ENCODE data around the gene VAC14.
"Not testable (repeated sequence)": the region's sequence is repeated elsewhere in the genome, so short reads cannot be mapped to it uniquely, and the experiment has no call there.

Gene VAC14

DNA sequence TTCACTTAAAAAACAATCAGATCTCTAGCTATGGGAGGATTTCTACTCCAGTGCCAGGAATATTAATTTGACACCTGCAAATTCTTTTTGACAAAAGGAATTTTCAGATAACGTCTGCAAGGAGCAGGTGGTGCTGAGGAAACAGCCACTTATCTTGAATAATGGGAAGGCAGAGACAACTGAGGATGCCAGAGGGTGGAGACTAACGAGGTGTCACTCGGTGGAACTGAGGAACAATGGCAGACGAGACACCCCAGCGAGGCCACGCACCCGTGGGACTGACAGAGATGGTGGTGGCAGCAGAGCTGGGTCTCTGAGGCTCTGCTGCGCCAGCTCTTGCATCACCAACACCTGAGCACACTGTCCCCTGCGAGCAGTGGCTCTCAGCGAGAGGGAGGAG, 42.2 kb downstream of the VAC14 start:
- no peak for DNase-seq

DNA sequence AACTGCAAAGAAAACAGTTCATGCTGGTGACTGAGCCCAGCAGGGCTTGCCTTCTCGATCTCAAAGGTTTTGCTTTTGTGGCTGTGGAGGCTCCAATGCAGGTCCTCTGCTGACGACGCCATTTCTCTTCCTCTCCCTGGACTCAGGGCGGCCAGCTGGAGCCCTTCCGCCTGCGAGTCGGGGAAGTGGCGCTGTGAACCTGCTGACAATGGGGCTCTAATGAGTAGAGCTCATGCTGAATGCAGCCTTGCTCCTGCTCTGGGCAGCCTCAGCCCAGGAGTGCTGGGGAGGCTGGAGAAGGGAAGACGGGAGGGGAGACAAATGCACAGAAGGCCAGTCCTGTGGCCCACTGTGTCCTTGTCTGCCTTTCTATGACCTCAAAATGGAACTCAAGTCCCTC, 43.8 kb downstream of the VAC14 start:
- no peak for DNase-seq

DNA sequence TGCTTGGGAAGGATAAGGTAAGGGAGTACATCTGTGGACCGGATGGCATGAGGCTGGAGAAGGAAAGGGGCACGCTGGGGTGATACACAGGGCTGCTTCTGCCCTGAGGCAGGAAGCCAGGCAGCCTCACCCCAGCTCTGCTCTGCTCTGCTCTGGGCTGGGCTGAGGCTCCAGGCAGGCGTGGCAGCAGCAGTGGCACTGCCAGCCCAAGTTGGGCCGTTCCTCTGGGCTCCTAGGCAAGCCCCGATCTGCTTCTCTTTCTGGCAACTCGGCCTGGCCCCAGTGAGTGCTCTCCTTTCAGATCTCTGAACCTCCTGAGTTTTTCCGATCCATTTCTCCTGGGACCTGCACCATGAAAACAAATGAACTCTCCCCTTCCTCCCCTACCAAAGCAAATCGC, 44.9 kb downstream of the VAC14 start:
- no peak for DNase-seq

DNA sequence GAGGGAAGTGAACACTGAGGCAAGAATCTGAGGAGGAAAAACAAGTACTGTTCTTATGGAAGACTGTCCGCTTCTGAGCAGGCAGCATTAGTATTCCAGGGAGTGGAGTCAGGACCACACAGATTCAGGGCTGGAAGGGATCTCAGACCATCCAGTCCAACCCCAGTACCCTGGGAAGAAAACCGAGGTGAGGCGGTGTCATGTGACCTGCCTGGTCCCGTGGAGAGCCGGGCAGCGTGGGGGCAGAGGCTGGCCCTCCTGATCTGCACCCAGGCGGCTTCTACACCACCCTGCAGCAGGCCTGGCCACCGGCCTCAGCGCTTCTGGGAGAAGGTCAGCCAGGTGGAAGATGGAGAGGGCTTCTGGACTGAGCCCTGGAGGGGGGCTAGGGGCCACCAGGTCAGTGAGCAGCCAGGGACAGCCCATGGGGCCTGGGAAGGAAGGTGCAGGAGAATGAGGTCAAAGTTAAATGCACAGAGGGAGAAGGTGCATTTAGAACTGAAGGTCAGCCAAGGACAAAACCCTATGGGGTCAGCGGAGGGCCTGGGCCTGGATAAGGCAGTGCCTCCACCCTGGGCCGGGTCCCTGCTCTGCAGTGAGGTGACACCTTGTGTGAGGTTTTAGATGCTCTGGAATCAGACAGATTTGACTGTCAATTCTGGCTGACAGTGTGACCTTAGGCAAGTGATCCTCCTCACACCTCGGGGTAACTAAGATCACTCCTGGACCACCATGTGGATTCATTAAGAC, 45.9 kb downstream of the VAC14 start:
- DNase-seq = no peak

- no peak for DNase-seq
Measured at GRCh38 chr16:70754371-70754770, 46.6 kb downstream of the VAC14 start.

GRCh38 chr16:70753694-70754325, 47.1 kb downstream of the VAC14 start:
- DNase-seq = no peak

DNA sequence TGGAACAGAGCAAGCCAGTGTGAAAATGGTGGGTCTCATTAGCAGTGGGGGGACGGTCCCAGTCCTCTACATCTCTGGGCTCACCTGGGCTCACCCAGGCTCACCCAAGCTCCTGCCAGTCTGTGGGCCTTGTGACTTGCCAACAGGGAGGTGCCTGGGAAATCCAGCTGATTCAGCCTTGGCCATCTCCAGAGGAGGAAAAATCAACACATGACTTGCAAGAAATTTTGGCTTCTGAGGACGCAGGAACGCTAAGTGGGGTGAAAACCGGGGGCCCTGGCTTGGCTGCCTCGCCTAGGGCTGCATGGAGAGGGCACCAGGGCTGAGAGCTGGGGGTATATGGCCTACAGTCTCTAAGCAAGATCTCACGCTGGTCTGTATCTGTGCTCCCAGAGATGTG, 47.7 kb downstream of the VAC14 start:
- no peak for DNase-seq

DNA sequence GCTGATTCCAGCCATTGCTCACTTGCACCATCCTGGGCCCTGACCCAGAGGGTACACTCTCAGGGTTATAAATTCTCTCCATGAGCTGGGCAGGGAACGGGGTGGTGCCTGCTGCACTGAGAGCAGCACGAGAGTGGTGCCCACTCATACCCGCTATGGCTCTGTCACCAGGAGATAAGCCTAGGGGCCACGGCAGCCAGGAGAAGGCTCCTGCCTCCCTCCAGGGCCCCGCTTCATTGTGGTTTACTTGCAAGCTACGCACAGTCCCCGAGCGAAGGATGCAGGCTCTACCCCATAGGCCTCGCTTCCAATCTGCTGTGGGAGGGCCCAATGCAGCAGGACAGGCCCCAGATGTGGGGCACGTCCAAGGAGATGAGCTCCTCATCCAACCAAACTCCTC, 48.5 kb downstream of the VAC14 start:
- no peak for DNase-seq

DNA sequence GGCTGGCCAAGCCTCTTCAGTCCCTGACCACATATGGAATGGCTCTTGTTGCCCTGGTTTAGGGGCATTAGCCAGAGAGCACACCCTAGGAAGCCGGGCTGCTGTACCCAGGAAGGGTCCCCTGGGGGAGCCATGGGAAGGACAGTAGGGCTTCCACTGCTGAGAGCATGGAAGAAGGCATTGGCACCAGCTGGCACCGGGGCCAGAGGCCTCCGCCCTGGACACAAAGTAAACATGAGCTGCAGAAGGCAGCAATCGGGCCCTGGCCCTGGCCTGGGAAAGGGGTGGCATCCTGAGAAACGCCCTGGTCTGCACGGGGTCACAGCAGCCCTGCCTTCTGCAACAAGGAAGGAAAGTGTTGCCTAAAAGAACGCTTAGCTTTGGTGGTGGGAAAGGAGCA, 49.4 kb downstream of the VAC14 start:
- DNase-seq = no peak

DNA sequence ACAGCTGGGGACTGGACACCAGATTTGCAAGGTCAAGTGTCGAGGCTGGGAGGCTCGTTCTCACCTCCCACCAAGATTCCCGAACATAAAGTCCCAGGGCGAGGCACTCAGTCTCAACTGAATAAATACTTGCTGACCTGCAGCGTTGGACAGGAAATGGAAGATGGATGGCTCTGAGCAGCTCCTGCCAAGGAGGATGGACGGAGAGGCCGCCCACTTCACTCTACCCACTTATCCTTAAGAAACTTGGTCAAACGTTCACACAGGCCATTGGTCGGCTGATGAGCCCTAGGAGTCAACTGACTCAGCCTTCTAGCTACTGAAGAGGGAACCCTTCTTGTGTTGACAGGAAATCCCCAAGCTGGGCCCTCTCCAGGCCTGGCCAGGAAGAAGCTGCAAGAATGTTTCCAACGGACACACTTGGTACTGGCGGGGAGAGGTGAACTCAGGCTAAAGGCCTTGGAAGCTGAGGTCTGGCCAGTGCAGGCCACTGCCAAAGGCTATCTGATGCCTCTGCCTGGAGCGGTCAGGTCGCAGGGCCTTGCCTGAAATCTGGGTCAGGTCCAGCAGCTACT, 50.0 kb downstream of the VAC14 start:
- no peak for DNase-seq

DNA sequence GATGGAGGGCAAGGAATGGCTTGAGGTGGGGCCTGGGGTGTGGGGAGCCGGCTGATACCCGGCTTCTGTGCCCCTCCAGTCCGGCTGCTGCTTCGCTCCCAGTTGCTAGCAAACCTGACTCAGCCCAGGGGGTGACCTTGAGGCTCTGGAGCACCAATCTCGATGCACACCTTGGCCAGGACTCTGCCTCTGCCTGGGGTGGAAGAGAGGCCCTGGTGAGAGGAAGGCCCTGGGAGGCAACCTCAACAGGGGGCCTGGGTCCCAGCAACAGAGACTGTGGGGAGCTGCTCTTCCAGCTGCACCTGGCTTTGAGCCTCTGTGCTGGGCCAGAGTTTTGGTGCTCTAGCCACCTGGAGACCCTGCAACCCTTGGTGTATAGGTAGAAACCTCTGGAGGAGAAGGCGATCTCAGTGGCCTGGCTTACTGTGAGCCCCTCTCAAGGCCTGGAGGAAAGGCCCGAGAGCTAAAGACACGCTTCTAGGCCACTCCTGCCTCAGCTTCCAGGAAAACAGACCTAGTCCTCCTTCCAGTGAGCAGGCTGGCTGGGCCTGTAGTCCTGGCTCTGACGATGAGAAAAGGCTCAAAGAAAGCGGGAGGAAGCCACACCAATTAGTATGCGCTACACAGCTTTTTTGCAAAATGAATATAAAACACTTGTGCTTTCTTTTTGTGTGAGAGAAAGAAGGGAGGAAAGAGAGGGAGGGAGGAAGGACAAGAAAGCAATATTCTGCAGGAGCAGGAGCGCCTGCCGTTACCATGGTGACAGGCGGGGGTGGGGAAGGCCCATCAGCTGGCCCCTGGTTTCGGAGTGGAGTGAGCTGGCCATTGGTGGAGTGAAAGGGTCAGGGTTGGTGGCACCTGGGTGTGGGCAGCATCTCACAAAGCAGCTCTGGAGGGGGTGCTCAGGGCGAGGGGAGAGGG, 51.0 kb downstream of the VAC14 start:
- peak; percentile 55 for DNase-seq

GRCh38 chr16:70749006-70749678, 51.8 kb downstream of the VAC14 start:
- DNase-seq = no peak

- DNase-seq = no peak
Measured at GRCh38 chr16:70747703-70748631, 53.0 kb downstream of the VAC14 start.

DNA sequence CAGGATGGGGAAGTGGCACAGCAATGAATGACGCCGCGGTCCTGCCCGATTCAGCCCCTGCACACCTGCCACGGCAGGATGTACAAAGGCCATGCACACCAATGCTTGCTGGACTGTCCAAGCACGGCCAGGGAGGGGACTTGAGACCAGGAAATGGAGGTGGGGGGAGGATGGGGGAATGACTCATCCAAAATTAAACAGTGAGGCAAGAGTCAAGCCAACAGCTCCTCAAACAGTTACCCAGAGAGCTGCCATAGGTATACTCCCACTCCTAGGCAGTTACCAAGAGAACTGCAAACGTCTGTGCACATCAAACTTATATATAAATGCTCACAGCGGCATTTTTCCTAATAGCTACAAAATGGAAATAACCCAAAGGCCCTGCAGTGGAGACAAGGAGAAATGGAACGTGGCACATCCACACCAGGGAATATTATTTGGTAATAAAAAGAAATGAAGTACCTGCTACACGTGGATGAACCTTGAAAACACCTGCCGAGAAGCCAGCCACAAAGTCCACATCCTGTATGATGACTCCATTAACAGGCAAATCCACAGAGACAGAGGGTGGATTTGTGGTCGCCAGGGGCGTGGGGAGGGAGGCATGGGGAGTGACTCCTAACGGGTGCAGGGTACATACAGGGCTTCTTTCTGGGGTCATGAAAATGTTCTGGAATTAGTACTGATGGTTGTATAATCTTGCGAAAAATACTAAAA, 54.1 kb downstream of the VAC14 start:
- DNase-seq = no peak

DNA sequence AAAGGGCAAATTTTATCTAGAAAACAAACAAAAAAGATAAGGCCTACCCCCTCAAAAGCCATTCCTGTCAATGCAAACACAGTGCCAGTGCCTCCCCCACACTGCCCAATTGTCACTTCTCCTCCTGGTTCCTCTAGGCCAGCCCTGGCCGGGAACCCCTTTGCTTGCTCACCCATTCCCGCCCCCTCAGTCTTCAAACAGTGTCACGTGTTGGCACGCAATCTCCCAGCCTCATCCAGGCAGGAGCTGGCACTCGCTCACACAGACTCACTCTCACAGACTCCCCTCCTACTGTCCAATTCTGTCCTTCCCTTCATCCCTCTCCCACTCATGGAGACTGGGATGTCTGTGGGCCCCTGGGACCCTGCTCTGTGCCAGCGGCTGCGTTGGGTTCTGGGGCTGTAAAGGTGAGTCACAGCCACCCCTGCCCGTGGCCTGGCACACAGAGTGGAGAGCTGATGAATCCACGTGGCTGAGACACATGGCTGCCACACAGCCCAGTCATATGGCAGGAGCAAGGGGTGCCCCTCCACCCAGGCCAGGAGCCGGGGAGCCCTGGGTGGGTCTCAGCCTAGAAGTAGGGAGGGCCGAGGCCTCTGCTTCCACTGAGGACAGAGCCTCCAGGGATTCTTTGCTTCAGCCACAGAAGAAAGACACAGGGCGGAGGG, 54.8 kb downstream of the VAC14 start:
- no peak for DNase-seq

DNA sequence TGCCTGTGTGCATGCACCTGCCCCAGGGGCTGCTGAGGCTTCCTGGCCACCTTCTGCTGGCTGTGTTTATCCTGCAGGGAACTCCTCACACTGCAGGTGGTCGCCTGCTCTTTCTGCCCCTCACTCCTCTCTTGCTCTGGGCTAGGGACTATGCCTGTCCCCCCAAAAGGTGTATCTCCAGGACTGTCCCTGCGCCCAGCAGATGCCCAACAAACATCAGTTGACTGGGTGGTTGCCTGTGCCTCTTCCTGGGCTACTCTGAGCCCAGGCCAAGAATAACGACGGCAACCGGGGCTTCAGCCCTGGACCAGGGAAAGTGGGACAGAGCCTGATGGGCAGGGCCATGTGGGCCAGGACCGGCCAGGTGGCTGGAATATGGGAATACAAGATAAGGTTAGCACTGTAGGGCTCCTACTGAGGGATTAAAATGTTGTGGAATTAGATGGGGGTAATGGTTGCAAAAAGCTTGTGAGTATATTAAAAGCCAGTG, 55.4 kb downstream of the VAC14 start:
- DNase-seq = no peak

DNA sequence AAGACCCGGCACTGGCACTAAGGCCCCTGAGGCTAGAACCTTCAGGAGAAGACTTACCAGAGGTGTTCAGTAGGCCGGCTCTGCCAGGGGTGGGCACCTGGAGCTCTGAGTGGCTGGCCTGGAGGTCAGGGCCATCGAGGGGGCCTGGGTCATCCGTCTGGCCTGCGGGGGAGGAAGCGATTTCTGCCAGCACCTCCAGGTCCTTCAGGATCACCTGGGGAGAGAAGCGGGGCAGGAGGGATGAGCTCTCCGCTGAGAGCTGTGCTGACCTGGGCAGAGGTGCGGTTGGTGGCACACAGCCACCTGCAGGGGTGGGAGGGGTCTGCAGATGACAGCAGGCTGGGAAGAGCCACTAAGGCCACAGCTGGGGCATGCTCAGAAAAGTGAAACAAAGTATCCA, 56.6 kb downstream of the VAC14 start:
- no peak for DNase-seq

- DNase-seq = no peak
Measured at GRCh38 chr16:70743791-70744190, 57.2 kb downstream of the VAC14 start.

DNA sequence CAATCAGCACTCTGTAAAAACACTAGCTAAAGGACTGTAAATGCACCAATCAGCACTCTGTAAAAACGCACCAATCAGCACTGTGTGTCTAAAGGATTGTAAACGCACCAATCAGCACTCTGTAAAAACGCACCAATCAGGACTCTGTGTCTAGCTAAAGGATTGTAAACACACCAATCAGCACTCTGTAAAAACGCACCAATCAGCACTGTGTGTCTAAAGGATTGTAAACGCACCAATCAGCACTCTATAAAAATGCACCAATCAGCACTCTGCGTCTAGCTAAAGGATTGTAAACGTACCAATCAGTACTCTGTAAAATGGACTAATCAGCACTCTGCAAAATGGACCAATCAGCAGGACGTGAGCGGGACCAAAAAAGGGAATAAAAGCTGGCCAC, 58.0 kb downstream of the VAC14 start:
- not testable (repeated sequence) for DNase-seq

DNA sequence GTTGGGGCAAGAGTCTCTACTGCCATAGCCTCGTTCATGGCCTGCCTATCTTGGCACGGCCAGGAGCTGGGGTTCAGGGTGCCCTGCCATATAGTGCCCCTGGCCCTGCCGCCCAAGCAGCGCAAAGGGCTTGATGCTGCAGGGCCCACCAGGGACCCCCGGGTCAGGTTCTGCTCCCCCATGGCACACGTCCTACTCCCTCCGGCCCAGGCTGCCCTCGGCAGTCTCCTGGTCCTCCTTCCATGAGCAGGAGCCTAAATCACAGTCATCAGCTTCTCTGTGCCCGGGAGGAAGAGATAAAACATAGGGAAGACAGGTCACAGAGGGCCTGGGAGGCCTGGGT, 59.2 kb downstream of the VAC14 start:
- no peak for DNase-seq

Data from eye (tissue), 1 donor.